ENCODE data around the gene SP3.

GRCh38 chr2:174011173-174011572 lies 46.0 kb upstream of the SP3 start:
- TF ChIP-seq CTCF (conservative IDR thresholded peaks at IDR 0.05; ENCODE audit: low read depth, low read length) (no peak), EZH2 (IDR thresholded peaks at IDR 0.05; ENCODE audit: borderline replicate concordance, low read depth, low read length, poor library complexity, severe bottlenecking) (no peak)

All from A673 (cell line).